ENCODE results near the gene CRCP.

GRCh38 chr7:66099551-66100407 lies 14.9 kb upstream of the CRCP start:
- TF ChIP-seq CTCF (IDR thresholded peaks at IDR 0.05; ENCODE audit: insufficient read depth, low read length) = no peak
- TF ChIP-seq REST (IDR thresholded peaks at IDR 0.05; ENCODE audit: insufficient replicate concordance, low read depth) = no peak
- TF ChIP-seq POLR2AphosphoS5 (IDR thresholded peaks at IDR 0.05; ENCODE audit: low read depth) = peak; percentile 62
